ENCODE data around the gene CDC42BPB. TPM values are rescaled to one million over a fixed set of nuclear protein-coding genes. Genes with fewer than 3 reads are reported as not detected.
A peak's percentile ranks its signal among the peaks of the same experiment; 100 is the strongest.

The CDC42BPB gene
- total RNA-seq, 4 donors from 2014 or later, result 145 to 255 (median 197) TPM

DNA sequence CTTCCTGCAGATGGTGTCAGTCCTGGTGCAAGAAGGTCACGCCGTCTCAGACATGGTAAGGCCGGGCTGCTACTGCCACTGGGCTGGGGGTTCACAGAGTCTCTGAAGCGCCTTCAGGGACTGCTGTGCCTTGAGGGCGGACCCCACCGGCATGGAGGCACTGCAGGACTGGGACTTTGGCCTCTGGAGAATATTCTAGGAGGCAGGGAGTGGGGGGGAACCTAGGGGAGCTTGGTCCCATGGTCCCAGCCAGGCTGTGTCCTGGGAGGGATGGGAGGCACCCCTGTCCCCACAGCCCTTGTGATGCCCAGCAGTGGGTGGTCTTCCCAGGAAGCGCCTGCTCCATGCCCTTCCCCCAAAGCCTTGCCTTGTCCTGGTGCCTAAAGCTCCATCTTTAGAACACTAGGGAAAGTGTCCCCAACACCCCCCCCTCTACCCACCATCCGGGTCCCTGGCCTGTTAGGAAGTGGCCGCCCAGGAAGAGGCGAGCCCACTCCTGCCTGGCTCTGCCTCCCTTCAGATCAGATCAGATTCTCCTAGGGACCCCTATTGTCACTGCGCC, 133.3 kb downstream of the CDC42BPB start:
- peak overlapping the region in 3 of 4 donors; percentile 45 to 70 (median 68) for H3K4me3 ChIP-seq
- TF ChIP-seq, protein P1, sequence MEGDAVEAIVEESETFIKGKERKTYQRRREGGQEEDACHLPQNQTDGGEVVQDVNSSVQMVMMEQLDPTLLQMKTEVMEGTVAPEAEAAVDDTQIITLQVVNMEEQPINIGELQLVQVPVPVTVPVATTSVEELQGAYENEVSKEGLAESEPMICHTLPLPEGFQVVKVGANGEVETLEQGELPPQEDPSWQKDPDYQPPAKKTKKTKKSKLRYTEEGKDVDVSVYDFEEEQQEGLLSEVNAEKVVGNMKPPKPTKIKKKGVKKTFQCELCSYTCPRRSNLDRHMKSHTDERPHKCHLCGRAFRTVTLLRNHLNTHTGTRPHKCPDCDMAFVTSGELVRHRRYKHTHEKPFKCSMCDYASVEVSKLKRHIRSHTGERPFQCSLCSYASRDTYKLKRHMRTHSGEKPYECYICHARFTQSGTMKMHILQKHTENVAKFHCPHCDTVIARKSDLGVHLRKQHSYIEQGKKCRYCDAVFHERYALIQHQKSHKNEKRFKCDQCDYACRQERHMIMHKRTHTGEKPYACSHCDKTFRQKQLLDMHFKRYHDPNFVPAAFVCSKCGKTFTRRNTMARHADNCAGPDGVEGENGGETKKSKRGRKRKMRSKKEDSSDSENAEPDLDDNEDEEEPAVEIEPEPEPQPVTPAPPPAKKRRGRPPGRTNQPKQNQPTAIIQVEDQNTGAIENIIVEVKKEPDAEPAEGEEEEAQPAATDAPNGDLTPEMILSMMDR (IDR thresholded peaks at IDR 0.05), result no peak
- TF ChIP-seq POLR2A (IDR thresholded peaks at IDR 0.05), result peak; percentile 37 to 48
- peak overlapping the region in 3 of 4 donors; percentile 62 to 94 (median 93) for H3K27ac ChIP-seq
- peak in 1 of 3 donors; percentile 66 for DNase-seq
- no peaks in the 10 kb centered on the region for H3K36me3 ChIP-seq
- H3K27me3 ChIP-seq, result peaks cover 0 to 15% of the 10 kb centered on the region in 2 donors
- H3K9me3 ChIP-seq, result no peaks in the 10 kb centered on the region
- peaks cover 0 to 35% (median 21%) of the 10 kb centered on the region in 4 donors for H3K4me1 ChIP-seq

DNA sequence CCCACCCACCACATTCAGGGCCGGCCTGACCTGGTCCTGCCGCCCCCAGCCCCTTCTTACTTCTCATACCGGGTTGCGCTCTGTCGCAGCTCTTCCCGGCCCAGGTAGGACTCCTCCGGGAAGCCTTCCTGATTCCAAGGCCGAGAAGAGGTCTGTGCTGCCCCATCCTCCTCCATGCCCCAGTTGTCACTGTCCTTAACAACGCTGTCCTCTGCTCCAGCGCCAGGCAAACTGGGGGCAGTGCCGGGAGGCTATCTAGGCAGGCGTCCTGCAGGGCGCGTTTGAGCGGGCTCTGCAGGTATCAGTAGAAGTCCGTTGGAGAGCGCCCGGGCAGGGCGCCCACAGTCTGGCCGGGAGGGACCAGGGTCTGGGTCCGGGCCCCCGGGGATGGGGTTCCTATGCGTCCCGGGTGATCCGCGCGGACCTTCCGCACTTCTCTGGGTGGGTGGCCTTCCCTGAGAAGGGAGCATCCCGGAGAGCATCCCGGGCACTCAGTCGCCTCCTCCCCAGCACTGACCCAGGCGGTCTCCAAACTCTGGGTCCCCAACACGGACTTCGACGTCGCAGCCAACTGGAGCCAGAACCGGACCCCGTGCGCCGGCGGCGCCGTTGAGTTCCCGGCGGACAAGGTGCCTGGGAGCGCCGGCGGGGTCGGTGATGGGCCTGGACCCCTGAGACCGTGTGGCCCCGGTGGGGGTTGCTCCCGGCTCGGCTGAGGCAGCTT, 134.0 kb downstream of the CDC42BPB start:
- peak in 1 of 3 donors; percentile 67 for DNase-seq
- no peaks in the 10 kb centered on the region for H3K36me3 ChIP-seq
- no peak for TF ChIP-seq POLR2A (IDR thresholded peaks at IDR 0.05)
- TF ChIP-seq, protein P1 (IDR thresholded peaks at IDR 0.05), result no peak
- H3K4me3 ChIP-seq, result peak overlapping the region; percentile 45 to 70 (median 57)
- H3K9me3 ChIP-seq, result no peaks in the 10 kb centered on the region
- peaks cover 0 to 9% of the 10 kb centered on the region in 2 donors for H3K27me3 ChIP-seq
- H3K4me1 ChIP-seq, result peaks cover 0 to 29% (median 15%) of the 10 kb centered on the region in 4 donors
- peak overlapping the region; percentile 25 to 94 (median 78) for H3K27ac ChIP-seq

DNA sequence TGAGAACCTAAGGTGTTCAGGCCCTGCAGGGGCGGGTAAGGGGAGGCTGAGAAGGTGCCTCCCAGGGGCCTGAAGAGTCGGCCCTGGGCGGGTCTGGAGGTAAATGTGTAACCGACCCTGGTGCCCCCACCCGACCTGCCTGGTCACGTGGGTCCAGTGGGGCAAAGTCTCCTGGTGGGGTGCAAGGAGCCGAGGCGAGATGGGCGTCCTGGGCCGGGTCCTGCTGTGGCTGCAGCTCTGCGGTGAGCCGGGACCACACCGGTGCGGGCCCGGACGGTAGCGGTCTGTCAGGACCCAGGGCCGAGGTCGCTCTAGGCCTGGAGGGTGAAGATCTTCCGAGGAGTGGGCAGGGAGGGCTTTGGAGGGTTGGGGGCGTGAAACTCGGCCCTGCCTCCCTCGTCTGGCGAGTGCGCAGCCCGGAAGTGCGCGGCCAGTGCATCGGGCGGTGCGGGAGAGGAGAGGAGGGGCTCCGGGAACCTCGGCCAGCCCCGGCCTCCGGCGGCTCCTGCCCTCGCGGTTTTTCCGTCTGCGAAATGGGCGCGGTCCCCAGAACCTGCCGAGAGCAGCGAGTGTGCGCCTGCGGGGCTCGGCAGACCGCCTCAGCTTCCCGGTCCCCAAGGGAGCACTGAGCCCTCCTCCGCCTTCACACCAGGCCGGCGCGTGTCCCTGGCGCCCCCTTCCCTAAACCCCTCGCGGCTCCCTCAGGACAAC, 134.7 kb downstream of the CDC42BPB start, which contains the start of gene AMN:
TSS of gene AMN (plus strand) at position 174 of the 711 bp plus-strand sequence. CDS start at position 200, 26 bp downstream.
- Histone ChIP-seq H3K27ac (peak within 1 kb of the TSS; percentile 25 to 94 (median 78)), H3K27me3 (peaks cover 0 to 9% of the 10 kb centered on the region in 2 donors), H3K36me3 (no peaks in the 10 kb centered on the region), H3K4me3 (peak within 1 kb of the TSS; percentile 45 to 70 (median 57)), H3K9me3 (no peaks in the 10 kb centered on the region), H3K4me1 (peaks cover 0 to 29% (median 16%) of the 10 kb centered on the region in 4 donors)
- peak; percentile 77 to 90 for TF ChIP-seq POLR2A (IDR thresholded peaks at IDR 0.05)
- TF ChIP-seq, protein P1 (IDR thresholded peaks at IDR 0.05), result no peak
- DNase-seq, result peak in 2 of 3 donors; percentile 90 to 93

DNA sequence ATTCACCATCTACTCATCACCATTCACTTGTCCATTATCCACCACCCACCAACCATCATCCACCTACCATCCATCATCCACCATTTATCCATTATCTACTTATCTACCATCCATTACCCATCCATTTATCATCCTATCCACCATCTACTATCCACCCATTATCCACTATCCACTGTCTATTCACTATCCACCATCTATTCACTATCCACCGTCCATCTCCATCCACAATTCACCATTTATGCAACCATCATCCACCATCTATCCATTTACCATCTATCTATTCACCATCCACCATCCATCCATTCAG, 136.4 kb downstream of the CDC42BPB start:
- Histone ChIP-seq H3K4me1 (peaks cover 0 to 33% (median 23%) of the 10 kb centered on the region in 4 donors), H3K36me3 (no peaks in the 10 kb centered on the region), H3K4me3 (no peak overlapping the region), H3K9me3 (no peaks in the 10 kb centered on the region), H3K27ac (no peak overlapping the region), H3K27me3 (peaks cover 0 to 9% of the 10 kb centered on the region in 2 donors)
- DNase-seq, result no peak
- TF ChIP-seq, protein P1 (IDR thresholded peaks at IDR 0.05), result no peak
- no peak for TF ChIP-seq POLR2A (IDR thresholded peaks at IDR 0.05)

GRCh38 chr14:102920273-102920997, 136.9 kb downstream of the CDC42BPB start:
- no peaks in the 10 kb centered on the region for H3K9me3 ChIP-seq
- TF ChIP-seq, protein P1 (IDR thresholded peaks at IDR 0.05), result no peak
- no peak for TF ChIP-seq POLR2A (IDR thresholded peaks at IDR 0.05)
- DNase-seq, result no peak
- H3K27ac ChIP-seq, result no peak overlapping the region
- peaks cover 0 to 9% of the 10 kb centered on the region in 2 donors for H3K27me3 ChIP-seq
- no peak overlapping the region for H3K4me3 ChIP-seq
- no peaks in the 10 kb centered on the region for H3K36me3 ChIP-seq
- peaks cover 0 to 38% (median 23%) of the 10 kb centered on the region in 4 donors for H3K4me1 ChIP-seq

Data from Peyer's patch (tissue), 4 donors.